PC-9 (cell line): ENCODE measurements around the gene PRIM2.
"Not testable (repeated sequence)": the region's sequence is repeated elsewhere in the genome, so short reads cannot be mapped to it uniquely, and the experiment has no call there.

Experiments
- CTCF ChIP-seq: fragments of 200-600 bp; sonication (generic); conservative IDR thresholded peaks from 2 replicates; pipeline ENCODE4 v1.6.1; 2017; ENCODE audit warnings: mixed run types, antibody characterized with exemption, mild to moderate bottlenecking, moderate library complexity
- EZH2 ChIP-seq: fragments of 200-600 bp; sonication (generic); IDR thresholded peaks from 2 replicates; pipeline ENCODE4 v1.8.0; 2017; ENCODE audit warnings: antibody characterized with exemption, low read depth

GRCh38 chr6:57673281-57673680, 355.9 kb downstream of the PRIM2 start:
- TF ChIP-seq CTCF: 0 out of 2 replicates have a peak, but pooled peaks have one; percentile 31
- TF ChIP-seq EZH2: not testable (repeated sequence)
